DOHH2 (cell line): Measurements from ENCODE around the gene SCFD2.

Experiments
- H3F3A ChIP-seq: fragments of 200-600 bp; sonication (generic), shearing (Covaris generic); 2 replicates; pipeline ENCODE4 v1.6.0; 2016; ENCODE audit warnings: antibody characterized with exemption, mild to moderate bottlenecking; ENCODE audit not compliant: control insufficient read depth, insufficient read depth
- H3K27ac ChIP-seq: fragments of 200-600 bp; sonication (generic); 2 replicates; pipeline ENCODE4 v1.5.1; 2014; ENCODE audit warnings: low read depth, mild to moderate bottlenecking, low read length, moderate library complexity
- H3K27me3 ChIP-seq: fragments of 200-600 bp; sonication (generic); 2 replicates; pipeline ENCODE4 v1.6.1; 2014; ENCODE audit warnings: mild to moderate bottlenecking, low read length, mixed read lengths; ENCODE audit not compliant: control insufficient read depth
- H3K36me3 ChIP-seq: fragments of 200-600 bp; sonication (generic); 2 replicates; pipeline ENCODE4 v1.6.1; 2014; ENCODE audit warnings: mild to moderate bottlenecking, low read length, moderate library complexity, mixed read lengths; ENCODE audit not compliant: control insufficient read depth
- H3K4me1 ChIP-seq: fragments of 200-600 bp; sonication (generic); 2 replicates; pipeline ENCODE4 v1.6.1; 2014; ENCODE audit warnings: mild to moderate bottlenecking, low read length, mixed read lengths; ENCODE audit not compliant: control insufficient read depth
- H3K4me2 ChIP-seq: fragments of 200-600 bp; sonication (generic); 2 replicates; pipeline ENCODE4 v1.6.0; 2014; ENCODE audit warnings: mild to moderate bottlenecking, low read length, moderate library complexity
- H3K4me3 ChIP-seq: fragments of 200-600 bp; sonication (generic); 2 replicates; pipeline ENCODE4 v1.5.1; 2014; ENCODE audit warnings: mild to moderate bottlenecking, low read length, mixed read lengths
- H3K79me2 ChIP-seq: fragments of 200-600 bp; sonication (generic); 2 replicates; pipeline ENCODE4 v1.6.1; 2014; ENCODE audit warnings: mild to moderate bottlenecking, low read length, mixed read lengths; ENCODE audit not compliant: control insufficient read depth
- H3K9me2 ChIP-seq: fragments of 200-600 bp; sonication (generic); replicated peaks from 2 replicates; pipeline ENCODE4 v1.6.1; 2014; ENCODE audit warnings: mild to moderate bottlenecking, low read length, mixed read lengths; ENCODE audit not compliant: control insufficient read depth
- H3K9me3 ChIP-seq: fragments of 200-600 bp; sonication (generic); 2 replicates; pipeline ENCODE4 v1.6.1; 2014; ENCODE audit warnings: antibody characterized with exemption, low read length, mixed read lengths; ENCODE audit not compliant: control insufficient read depth, insufficient read depth
- H4K20me1 ChIP-seq: fragments of 200-600 bp; sonication (generic); 2 replicates; pipeline ENCODE4 v1.6.0; 2014; ENCODE audit warnings: low read depth, mild to moderate bottlenecking, antibody characterized with exemption, low read length, moderate library complexity; ENCODE audit not compliant: control insufficient read depth, insufficient read depth
- CTCF ChIP-seq: fragments of 200-600 bp; sonication (generic); IDR thresholded peaks from one replicate; pipeline ENCODE4 v1.5.1; 2014; ENCODE audit warnings: antibody characterized with exemption, mild to moderate bottlenecking, low read depth, low read length; ENCODE audit not compliant: poor library complexity, severe bottlenecking
- EZH2phosphoT487 ChIP-seq: fragments of 200-600 bp; sonication (generic); IDR thresholded peaks from 2 replicates; pipeline ENCODE4 v1.6.1; 2017; ENCODE audit warnings: borderline replicate concordance, mild to moderate bottlenecking, antibody characterized with exemption, low read length, moderate library complexity, mixed read lengths

Gene SCFD2

GRCh38 chr4:53009824-53010223 is 356.0 kb downstream of the SCFD2 start:
- Histone ChIP-seq H3F3A (no peaks in the 10 kb centered on the region), H4K20me1 (no peaks in the 10 kb centered on the region), H3K4me1 (peaks cover 30% of the 10 kb centered on the region), H3K79me2 (no peaks in the 10 kb centered on the region), H3K4me2 (no peak overlapping the region), H3K9me2 (no peaks in the 10 kb centered on the region), H3K9me3 (peaks cover 5% of the 10 kb centered on the region; the same call in 1 of the 2 replicates), H3K4me3 (no peak overlapping the region), H3K36me3 (no peaks in the 10 kb centered on the region), H3K27me3 (no peaks in the 10 kb centered on the region), H3K27ac (no peak overlapping the region)
- TF ChIP-seq CTCF = no peak
- TF ChIP-seq EZH2phosphoT487 = no peak

- Histone ChIP-seq H3K36me3 (no peaks in the 10 kb centered on the region), H3K27me3 (no peaks in the 10 kb centered on the region), H3K4me1 (peaks cover 16% of the 10 kb centered on the region), H3K9me2 (no peaks in the 10 kb centered on the region), H3K79me2 (no peaks in the 10 kb centered on the region), H3K4me3 (no peak overlapping the region), H4K20me1 (no peaks in the 10 kb centered on the region), H3K9me3 (peaks cover 5% of the 10 kb centered on the region; the same call in 1 of the 2 replicates), H3K4me2 (no peak overlapping the region), H3F3A (no peaks in the 10 kb centered on the region), H3K27ac (no peak overlapping the region)
- TF ChIP-seq CTCF (no peak), EZH2phosphoT487 (no peak)
Observed at GRCh38 chr4:53007024-53007423, 358.8 kb downstream of the SCFD2 start.

- Histone ChIP-seq H3K4me1 (peaks cover 9% of the 10 kb centered on the region), H4K20me1 (no peaks in the 10 kb centered on the region), H3F3A (no peaks in the 10 kb centered on the region), H3K9me2 (no peaks in the 10 kb centered on the region), H3K9me3 (peaks cover 5% of the 10 kb centered on the region; the same call in 1 of the 2 replicates), H3K27me3 (no peaks in the 10 kb centered on the region), H3K4me3 (no peak overlapping the region), H3K27ac (no peak overlapping the region), H3K79me2 (no peaks in the 10 kb centered on the region), H3K4me2 (no peak overlapping the region), H3K36me3 (no peaks in the 10 kb centered on the region)
- TF ChIP-seq EZH2phosphoT487 (no peak), CTCF (no peak)
Observed at GRCh38 chr4:53005808-53006207, 360.1 kb downstream of the SCFD2 start.

- TF ChIP-seq EZH2phosphoT487 (no peak), CTCF (no peak)
Observed at GRCh38 chr4:53005149-53005546, 360.7 kb downstream of the SCFD2 start.

More at GRCh38 chr4:53005149-53005546, 360.7 kb downstream of the SCFD2 start:
- Histone ChIP-seq H3K36me3 (no peaks in the 10 kb centered on the region), H3K4me1 (peaks cover 7% of the 10 kb centered on the region), H3K27ac (no peak overlapping the region), H3K9me3 (peaks cover 5% of the 10 kb centered on the region; the same call in 1 of the 2 replicates), H3F3A (no peaks in the 10 kb centered on the region), H3K79me2 (no peaks in the 10 kb centered on the region), H3K9me2 (no peaks in the 10 kb centered on the region), H3K4me2 (no peak overlapping the region), H3K27me3 (no peaks in the 10 kb centered on the region), H4K20me1 (no peaks in the 10 kb centered on the region), H3K4me3 (no peak overlapping the region)
